ENCODE measurements around the gene WDR27.
"Not testable (repeated sequence)": the region's sequence is repeated elsewhere in the genome, so short reads cannot be mapped to it uniquely, and the experiment has no call there.

Gene WDR27

DNA sequence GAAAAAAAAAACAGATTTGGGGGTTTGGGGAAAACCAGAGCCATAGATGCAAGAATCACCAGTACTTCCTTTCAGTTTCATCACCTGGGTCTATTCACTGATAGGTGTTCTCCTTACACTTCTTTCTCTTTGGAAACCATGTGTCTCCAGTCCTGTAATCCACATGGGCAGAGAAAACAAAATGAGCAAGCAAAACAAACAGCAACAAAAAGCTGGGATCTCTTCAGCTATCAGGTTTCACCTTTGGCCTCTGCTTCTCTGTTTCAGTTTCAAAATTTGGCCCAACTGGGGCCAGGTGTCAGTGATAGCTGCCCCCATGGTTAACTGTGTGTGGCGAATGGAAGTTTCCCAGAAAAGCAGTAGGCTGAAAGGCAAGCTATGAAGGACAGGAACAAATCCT lies 228.2 kb downstream of the WDR27 start:
- DNase-seq (ENCODE audit: low spot score), result no peak

DNA sequence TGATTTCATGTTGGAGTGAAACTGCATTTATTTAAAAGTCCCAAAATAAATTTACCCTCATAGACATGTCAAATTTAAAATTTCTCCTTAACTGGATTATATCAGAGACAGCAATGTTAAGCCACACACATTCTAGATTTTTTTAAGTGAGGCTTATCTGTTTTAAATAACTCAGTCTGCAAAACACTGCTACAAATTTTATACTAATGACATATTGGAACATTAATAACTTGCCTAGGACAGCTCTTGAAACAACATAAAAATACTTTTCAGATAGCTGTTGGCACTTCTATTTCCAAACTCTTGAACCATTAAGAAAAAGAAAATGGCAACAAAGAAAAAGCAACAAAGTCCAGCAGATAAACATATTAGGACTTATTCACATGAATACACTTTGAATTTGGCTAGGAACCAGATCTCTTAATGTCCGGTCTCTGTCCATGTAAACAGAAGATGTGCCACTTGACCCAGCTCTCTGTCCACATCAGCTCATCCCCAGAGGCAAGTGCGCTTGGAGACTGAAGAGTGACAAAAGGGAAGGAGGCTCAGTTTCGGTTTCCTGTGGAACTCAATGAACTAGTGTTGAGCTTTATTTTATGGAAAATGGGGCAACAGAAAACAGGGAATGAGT lies 228.9 kb downstream of the WDR27 start:
- DNase-seq (ENCODE audit: low spot score), result no peak

DNA sequence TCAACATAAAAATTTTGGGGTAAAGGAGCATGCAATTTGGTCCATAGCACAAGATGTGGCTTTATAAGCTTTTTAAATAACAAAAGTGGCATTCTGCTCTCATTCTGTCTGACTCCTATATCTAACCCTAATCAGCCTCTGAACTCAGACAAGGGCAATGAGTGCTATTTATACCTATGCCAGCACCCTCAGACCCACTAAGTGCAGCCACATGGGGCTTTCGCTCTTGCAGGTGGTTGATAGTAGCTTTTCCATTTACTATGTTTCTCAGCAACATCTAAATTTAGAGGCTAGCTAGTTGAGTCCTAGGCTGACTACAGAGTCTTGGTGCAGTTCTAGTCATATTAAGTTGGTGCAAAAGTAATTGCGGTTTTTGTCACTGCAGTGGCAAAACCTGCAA lies 231.0 kb downstream of the WDR27 start:
- DNase-seq (ENCODE audit: low spot score), result no peak

DNA sequence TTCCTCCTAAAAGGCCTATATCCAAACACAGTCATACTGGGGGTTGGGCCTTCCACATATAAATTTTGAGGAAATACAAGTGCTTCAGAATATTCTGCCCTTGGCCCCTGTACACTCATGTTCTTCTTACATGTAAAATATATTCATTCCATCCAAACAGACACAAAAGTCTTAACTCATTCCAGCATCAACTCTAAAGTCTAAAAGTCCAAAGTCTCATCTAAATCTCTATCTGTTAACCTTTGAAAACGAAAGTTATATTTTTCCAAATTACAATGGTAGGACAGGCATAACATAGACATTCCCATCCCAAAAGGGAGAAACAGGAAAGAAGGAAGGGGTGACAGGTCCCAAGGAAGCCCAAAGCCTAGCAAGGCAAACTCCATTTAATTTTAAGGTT lies 232.8 kb downstream of the WDR27 start:
- no peak for DNase-seq (ENCODE audit: low spot score)

DNA sequence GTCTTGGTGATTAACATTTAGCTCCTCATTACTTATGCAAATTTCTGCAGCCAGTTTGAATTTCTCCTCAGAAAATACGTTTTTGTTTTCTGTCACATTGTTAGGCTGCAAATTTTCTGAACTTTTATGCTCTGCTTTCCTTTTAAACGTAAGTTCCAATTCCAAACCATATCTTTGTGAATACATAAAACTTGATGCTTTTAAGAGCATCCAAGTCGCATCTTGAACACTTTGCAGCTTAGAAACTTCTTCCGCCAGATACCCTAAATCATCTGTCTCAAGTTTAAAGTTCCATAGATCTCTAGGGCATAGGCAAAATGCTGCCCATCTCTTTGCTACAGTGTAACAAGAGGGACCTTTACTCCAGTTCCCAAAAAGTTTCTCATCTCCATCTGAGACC lies 234.1 kb downstream of the WDR27 start:
- not testable (repeated sequence) for DNase-seq (ENCODE audit: low spot score)

DNA sequence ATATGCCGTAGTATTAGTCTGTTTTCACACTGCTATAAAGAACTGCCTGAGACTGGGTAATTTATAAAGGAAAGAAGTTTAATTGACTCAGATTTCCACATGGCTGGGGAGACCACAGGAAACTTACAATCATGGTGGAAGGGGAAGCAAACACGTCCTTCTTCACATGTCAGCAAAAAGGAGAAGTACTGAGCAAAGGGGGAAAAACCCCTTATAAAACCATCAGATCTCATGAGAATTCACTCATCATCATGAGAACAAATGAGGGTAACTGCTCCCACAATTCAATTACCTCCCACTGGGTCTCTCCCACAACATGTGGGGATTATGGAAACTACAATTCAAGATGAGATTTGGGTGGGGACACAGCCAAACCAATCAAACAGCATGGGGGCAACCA lies 235.6 kb downstream of the WDR27 start:
- DNase-seq (ENCODE audit: low spot score), result not testable (repeated sequence)

DNA sequence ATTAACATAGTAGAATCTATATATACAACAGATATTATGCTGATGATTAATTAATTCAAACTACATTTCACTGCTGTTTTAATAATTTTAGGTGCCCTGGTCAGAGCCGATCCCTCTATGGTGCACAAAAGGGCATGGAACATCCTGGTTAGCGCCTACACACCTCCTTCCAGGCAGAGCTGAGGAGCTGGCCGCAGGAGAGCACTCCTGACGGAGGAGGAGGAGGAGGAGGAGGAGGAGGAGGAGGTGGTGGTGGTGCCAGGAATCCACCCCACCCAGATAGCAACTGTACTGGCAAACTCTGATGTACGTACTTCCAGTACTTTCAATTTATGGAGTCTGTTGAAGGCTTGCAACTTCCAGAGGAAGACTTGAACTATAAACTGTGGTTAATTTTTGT lies 244.1 kb downstream of the WDR27 start:
- DNase-seq (ENCODE audit: low spot score), result no peak

DNA sequence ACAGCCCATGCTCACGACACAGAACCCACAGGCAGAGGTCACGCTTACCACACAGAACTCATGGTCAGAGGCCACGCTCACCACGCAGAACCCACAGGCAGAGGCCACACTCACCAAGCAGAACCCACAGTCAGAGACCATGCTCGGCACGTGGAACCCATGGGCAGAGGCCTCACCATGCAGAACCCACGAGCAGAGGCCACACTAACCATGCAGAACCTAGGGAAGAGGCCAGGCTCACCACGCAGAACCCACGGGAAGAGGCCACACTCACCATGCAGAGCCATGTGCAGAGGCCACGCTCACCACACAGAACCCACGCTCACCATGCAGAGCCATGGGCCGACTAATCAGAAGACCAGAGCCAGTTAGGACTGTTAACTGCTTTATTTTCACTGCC lies 245.0 kb downstream of the WDR27 start:
- DNase-seq (ENCODE audit: low spot score), result no peak

DNA sequence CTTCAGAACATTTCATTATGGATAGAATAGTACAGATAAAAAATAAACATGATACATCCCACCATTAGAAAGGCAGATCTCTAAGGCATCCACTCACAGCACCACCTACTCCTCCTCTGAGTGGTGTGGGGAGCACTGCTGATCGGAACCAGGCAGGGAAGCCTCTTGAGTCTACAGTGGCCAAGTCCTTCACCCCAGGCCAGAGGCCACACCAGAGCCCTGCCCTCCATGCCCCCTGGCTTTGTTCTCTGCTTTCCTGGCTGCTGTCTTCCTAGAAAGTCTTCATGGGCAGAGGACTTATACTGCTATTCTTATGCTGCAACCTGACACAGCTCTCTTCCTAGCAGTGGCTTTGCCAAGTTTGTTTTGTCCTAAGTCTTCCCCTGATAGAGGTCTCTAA lies 246.4 kb downstream of the WDR27 start:
- DNase-seq (ENCODE audit: low spot score), result no peak

DNA sequence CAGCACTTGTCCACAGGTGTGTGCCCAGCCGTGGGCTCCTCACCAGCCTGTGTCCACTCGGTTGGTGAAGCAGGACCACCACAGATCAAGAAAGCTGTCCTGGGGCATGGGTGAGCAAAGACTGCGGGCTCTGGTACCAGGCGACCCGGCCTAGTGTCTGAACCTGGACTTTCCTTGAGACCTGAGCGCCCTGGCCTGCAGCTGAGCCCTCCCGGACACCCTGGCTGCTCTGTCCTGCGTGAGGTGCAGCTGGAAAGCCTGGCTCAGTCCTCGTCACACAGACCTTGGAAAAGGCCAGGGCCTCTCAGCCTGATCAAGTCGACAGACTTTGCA lies 247.0 kb downstream of the WDR27 start:
- no peak for DNase-seq (ENCODE audit: low spot score)

DNA sequence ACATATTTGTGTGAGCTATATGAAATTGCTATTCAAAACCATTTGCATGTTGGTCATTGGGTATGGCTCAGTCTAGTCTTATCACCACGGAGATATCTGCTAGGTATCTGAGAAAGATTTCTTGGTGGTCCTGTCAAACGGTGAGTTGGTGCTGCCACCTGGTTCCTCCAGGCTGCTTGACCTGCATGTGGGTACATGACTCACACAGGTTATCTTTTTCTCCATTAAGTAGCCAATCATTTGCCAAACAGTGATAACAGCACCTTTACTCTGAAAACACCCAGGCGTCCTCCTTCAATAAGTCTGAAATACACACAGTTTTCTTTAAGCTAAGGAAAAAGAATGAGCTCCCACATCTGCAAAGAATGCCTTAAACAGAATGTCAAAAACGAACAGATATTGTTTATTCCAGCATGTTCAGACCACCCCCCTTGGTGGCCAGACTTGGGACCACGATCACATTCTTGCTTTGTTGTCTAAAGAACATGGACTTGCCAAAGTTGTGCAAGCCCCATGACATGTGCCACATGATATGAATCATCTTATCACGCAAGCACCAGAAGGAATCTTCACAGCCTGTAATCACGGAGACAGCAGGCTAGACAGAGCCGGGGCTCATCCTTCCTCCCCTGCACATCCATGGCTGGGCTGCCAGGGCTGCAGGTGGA lies 247.5 kb downstream of the WDR27 start:
- no peak for DNase-seq (ENCODE audit: low spot score)

DNA sequence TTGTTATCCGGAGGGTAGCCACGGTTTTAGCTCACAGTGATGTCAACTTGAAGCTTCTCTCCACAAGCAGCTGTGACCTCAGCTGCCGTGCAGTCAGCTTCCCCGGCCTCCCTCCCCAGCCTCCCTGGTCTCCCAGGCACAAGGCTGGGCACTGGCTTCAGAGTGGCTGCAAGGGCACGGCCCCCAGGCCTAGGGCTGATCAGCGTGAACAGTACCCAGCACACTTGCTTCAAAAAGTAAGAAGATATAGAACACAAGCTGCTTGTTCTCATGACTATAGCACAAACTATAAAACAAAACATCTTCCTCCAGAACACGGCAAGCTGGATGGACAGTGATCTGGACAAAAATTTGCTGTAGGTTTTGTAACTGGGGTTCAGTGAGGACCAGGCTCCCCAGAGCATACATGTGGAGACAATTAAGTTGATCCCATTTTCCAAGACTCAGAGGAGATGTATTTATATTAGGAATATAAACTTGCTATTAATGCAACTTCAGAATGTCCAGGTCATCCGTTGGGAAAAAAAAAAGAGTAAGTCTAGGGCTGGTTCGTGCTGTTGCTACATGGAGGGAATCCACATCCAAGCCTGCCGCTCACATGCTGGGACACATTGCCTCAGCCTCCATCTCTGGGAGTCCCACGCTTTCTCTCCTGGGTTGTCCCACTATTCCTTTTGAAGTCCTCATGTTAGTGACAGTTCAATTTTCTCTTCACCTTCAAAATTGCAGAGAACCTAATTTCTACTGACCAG lies 248.8 kb downstream of the WDR27 start:
- no peak for DNase-seq (ENCODE audit: low spot score)

DNA sequence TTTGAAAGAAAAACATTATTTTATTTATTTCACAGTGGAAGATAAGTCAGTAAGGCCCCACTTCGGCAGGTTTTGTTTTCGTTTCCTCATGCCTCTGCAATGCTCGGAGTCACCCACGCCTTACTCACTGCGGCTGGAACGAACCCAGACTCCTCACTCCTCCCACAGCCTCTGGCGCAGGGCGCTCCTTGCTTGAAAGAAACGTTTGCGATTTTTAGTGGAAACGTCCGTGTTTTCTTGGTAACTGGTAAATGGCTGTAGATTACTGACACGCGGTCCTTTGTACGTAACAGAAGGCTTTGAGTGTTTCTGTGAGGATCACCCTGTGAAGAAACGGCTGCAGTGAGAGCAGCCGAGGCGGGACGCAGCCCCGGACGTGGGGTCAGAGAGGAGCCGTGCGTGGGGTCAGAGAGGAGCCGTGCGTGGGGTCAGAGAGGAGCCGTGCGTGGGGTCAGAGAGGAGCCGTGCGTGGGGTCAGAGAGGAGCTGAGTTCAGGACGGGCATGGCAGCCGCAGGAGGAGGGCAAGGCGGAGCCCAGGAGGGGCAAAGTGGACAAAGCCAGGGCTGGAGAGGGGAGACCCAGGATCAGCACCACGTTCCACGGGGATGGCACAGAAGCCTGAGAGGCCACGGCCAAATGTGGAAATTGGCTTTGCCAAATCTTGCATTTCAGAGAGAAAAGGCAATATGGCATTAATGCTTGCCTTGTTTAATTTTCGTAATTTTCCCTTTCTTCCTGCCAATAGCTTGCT lies 249.5 kb downstream of the WDR27 start:
- peak; percentile 2 for DNase-seq (ENCODE audit: low spot score)

DNA sequence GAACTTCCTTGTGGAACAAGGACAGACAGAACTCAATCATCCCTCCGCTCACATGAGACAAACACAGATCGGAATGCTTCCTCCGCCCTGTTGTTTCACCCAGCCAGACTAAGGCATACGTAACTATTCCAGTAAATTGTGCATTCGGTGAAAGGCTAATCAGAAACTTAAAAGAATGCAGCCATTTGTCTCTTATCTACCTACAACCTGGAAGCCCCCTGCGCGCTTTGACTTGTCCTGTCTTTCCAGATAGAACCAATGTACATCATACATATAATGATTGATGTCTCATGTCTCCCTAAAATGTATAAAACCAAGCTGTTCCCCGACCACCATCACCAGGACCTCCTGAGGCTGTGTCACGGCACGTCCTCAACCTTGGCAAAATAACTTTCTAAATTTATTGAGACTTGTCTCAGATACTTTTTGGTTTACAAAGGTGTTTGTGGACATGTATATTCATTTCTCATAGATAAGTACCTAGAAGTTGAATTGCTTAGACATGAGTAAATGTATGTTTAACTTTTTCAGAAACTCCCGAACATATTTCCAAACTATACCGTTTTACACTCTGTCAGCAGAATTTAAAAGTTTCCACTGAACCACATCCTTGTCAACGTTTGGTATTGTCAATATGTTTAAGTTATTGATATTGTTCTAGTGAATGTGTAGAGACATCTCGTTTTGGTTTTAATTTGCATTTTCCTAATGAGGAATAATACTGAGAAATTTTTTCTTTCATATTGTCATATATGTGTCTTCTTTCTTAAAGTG lies 250.6 kb downstream of the WDR27 start:
- no peak for DNase-seq (ENCODE audit: low spot score)

DNA sequence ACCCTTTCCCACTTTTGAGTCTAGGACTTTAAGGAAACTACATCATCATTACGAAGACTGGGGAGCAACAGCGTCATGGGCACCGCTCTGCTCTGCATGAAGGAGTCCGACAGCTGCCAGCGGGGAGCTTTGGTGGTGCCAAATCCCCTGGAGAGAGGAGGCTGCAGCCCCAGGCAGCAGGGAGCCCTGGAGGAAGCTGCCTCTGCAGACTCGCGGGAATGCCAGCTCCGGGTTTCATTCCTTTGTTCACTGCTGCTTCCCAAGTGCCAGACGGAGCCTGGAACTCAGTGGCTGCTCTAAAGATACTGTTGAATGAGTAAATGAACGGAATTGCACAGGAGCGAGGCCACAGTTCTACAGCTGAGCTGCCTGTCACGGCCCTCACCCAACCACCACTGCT lies 251.7 kb downstream of the WDR27 start:
- peak; percentile 37 for DNase-seq (ENCODE audit: low spot score)

DNA sequence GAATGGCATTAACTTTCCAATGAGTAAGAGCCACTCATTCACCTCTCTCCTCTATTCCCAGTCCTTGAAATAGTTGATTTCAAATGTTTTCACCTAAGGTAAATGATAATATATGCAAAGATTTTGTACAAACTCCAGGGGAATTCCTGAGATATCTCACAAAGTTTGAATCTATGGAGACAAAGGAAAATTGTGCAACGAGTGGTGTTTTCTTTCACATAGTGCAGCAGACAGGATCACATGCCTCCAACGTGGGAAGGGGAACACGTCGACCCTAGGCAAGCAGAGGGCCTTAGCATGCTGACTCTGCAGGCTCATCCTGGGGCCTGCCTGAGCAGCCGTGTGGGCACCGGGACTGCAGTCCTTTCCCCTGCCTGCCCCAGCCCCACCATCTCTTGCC lies 252.6 kb downstream of the WDR27 start:
- no peak for DNase-seq (ENCODE audit: low spot score)

DNA sequence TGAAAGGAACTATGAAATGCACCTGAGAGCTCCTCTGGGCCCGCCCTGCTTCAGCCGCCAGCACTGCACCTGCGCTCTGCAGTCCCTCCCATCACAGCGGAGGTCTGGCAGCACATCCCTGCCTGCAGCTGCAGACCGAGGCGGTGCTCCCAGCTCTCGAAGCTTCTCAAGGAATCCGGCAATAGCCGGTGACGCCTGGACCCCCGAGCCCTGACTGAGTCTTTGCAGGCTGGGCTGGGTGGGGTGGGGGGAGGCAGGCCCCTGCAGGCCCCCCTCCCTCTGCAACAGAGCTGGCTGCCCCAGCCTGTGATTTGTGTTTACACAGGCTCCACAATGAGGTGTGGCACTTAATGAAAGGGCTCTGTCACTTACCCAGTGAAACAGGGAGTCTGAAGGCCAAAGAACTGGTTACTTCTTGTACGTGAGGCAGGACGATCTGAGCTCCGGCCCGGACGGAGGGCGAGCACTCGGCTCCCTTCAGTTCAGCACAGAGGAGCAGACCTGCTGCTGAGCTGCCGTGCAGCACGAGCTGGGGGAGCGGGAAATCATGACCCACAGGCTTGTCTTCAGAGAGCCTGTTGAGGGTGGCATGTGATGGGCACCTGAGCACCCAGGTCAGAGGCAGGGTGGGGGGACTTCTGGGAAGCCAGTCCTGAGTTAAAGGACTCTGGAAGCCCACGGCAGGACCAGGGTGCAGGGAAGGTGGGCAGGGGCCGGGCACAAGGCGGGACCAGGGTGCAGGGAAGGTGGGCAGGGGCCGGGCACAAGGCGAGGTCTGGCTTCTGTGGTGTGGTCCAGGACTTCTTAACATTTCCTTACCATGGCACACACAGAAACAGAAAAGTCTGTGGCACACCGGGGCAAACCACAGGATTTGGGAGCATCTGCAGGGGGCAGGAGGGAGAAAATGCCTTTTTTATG lies 255.9 kb downstream of the WDR27 start:
- DNase-seq (ENCODE audit: low spot score), result peak; percentile 59

DNA sequence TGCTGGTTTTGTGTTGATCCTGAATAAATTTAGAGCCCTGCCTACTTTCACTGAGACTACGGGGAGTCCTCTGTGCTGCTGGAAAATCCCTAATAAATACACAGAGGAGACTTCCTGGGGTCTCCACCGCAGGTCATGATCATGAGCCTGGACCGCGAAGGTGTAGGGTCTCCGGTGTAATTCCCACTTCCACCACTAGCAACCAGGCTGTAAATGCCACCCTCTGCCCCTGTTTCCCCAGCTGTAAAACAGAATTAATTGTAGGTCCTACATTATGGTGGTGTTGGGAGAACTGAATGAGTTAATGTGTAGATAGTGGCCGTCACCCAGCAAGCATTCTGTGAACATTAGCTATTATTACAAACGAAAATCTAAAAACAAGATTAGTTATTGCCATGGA lies 256.6 kb downstream of the WDR27 start:
- no peak for DNase-seq (ENCODE audit: low spot score)

DNA sequence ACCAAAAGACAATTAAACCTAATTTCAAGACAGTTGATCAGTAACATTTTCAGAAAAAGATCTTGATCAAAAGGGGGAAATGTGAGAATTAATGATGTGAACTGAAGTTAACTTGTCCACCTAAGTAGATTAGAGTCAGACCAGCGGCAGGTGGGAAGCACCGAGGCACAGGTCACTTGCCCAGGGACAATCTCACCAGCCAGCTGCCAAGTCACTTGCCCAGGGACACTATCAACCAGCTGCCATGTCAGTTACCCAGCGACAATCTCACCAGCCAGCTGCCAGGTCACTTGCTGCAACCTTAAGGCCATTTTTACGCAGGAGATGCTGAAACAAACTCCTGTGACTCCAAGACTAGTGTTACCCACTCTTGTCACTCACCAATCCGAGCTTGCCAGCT lies 260.5 kb downstream of the WDR27 start:
- DNase-seq (ENCODE audit: low spot score), result no peak

DNA sequence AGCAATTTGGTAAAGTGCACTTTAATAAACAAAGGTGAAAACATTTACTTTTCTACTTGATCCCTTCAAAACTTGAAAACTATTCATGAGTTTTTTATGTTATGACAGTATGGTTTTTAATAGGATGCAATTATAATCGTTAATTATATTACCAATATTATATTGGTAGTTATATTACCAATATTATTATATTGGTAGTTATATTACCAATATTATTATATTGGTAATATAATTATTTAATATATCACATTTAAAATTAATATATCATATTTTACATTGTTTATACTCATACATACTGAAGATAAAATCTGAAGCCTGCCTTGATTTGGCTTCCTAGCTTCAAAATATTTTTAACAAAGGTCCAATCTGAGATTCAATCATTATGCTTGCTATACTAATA lies 262.1 kb downstream of the WDR27 start:
- DNase-seq (ENCODE audit: low spot score), result no peak

DNA sequence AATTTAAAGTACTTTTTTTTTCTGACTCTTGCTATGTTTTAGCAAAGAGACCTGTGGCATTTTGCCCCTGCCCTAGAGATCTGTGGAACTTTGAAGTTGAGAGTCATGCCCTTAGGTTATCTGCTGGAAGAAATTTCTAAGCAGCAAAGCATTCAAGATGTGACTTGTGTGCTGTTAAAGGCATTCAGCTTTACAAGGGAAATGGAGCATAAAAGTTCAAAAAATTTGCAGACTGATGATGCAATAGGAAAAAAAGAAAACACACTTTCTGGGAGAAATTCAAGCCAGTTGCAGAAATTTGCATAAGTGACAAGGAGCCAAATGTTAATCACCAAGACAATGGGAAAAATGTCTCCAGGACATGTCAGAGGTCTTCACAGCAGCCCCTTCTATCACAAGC lies 267.3 kb downstream of the WDR27 start:
- DNase-seq (ENCODE audit: low spot score), result not testable (repeated sequence)

Data from iPS-NIHi11 (cell line).